Esophagus squamous epithelium (tissue), 5 donors: ENCODE data around the gene GPR75. TPM values are rescaled to one million over a fixed set of nuclear protein-coding genes. Genes with fewer than 3 reads are reported as not detected.
A peak's percentile ranks its signal among the peaks of the same experiment; 100 is the strongest.
"Not testable (repeated sequence)": the region's sequence is repeated elsewhere in the genome, so short reads cannot be mapped to it uniquely, and the experiment has no call there.

ENCODE experiments used
- DNase-seq: peaks from one replicate; lab custom pipeline; 2025; lab: John Stamatoyannopoulos, UW
- H3K27ac ChIP-seq, 4 donors: fragments of 200-600 bp; sonication (generic); one replicate each; pipeline ENCODE4 v1.5.1; 2016 to 2019; ENCODE audit warnings: mild to moderate bottlenecking in 1 of 4
- H3K27me3 ChIP-seq, 4 donors: fragments of 200-600 bp; sonication (generic); 1 replicate in 3 of 4; 2 replicates in 1 of 4; pipeline versions ENCODE4 v1.5.1 to v1.6.0; 2017 to 2021; ENCODE audit warnings: antibody characterized with exemption in 1 of 4
- H3K36me3 ChIP-seq, 3 donors: fragments of 200-600 bp; sonication (generic); one replicate each; pipeline ENCODE4 v1.5.1; 2016 to 2019
- H3K4me1 ChIP-seq, 3 donors: fragments of 200-600 bp; sonication (generic); one replicate each; pipeline ENCODE4 v1.5.1; 2017 to 2019
- H3K4me3 ChIP-seq, 4 donors: fragments of 200-600 bp; sonication (generic); 1 replicate in 3 of 4; 2 replicates in 1 of 4; pipeline ENCODE4 v1.5.1; 2016 to 2019; ENCODE audit warnings: mild to moderate bottlenecking in 2 of 4, moderate library complexity in 1 of 4
- H3K9me3 ChIP-seq, 3 donors: fragments of 200-600 bp; sonication (generic); one replicate each; pipeline ENCODE4 v1.5.1; 2016 to 2019
- POLR2A ChIP-seq, 4 donors: fragments of 450-650 bp; IDR thresholded peaks; one replicate each; pipeline ENCODE4 v1.6.1; 2017; ENCODE audit warnings: antibody characterized with exemption in 4 of 4, mild to moderate bottlenecking in 4 of 4, moderate library complexity in 3 of 4
- WGBS, 2 donors: methylation state at CpG; one replicate each; pipeline ENCODE4 v1.1.5; 2018; 5-methylcytosine and 5-hydroxymethylcytosine counted together
- intact Hi-C: fragments of 100-400 bp; cut with DNase I; formaldehyde crosslinking; loops from one replicate; pipeline ENCODE4 v1.15.0; 2022
- total RNA-seq, 4 donors: library from RNA; depleted of rRNA; stranded (reverse); fragments of >200 nt; gene quantifications; one replicate each; pipeline ENCODE4 v1.1.0, GENCODE V29; 2016
- TF ChIP-seq, protein P1 (sequence below), 6 experiments: fragments of 450-650 bp in 4 of 6; fragments of 200-600 bp in 2 of 6; sonication (generic) in 2 of 6; IDR thresholded peaks; one replicate each; pipeline ENCODE4 v1.5.1; 2016 to 2019; ENCODE audit warnings: antibody characterized with exemption in 6 of 6, mild to moderate bottlenecking in 4 of 6, moderate library complexity in 4 of 6
- donor health status: DM: yes; HTN: yes; CAD: no.

GPR75 gene
- total RNA-seq, 4 donors from 2014 or later, result 1.1 to 3.8 (median 2.8) TPM

DNA sequence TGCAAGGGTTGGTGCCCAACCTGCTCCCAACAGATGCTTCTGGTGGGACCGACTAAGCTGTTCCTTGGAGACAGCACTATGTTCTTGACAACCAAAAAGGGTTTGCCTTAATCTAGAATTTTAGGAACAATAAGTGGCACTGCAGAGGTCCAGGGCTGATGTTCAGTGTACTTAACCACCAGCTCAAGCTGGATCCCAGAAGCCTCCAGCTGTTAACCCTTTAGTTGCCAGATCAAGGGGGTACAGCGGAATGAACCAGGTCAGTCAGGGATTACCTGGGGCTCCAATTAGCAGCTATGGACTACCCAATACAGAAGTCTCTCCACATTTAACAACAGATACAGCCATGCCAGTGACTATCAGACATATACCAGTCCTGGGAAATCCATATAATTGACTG is 3.5 kb downstream of the GPR75 start:
- H3K4me3 ChIP-seq, result no peak overlapping the region
- TF ChIP-seq, protein P1, sequence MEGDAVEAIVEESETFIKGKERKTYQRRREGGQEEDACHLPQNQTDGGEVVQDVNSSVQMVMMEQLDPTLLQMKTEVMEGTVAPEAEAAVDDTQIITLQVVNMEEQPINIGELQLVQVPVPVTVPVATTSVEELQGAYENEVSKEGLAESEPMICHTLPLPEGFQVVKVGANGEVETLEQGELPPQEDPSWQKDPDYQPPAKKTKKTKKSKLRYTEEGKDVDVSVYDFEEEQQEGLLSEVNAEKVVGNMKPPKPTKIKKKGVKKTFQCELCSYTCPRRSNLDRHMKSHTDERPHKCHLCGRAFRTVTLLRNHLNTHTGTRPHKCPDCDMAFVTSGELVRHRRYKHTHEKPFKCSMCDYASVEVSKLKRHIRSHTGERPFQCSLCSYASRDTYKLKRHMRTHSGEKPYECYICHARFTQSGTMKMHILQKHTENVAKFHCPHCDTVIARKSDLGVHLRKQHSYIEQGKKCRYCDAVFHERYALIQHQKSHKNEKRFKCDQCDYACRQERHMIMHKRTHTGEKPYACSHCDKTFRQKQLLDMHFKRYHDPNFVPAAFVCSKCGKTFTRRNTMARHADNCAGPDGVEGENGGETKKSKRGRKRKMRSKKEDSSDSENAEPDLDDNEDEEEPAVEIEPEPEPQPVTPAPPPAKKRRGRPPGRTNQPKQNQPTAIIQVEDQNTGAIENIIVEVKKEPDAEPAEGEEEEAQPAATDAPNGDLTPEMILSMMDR (IDR thresholded peaks at IDR 0.05), result no peak
- no peak for TF ChIP-seq POLR2A (IDR thresholded peaks at IDR 0.05)
- 75 to 78% methylated on average over 2 of the region's 2 CpGs for WGBS, 2 donors
- H3K36me3 ChIP-seq, result peaks cover 0 to 26% (median 0%) of the 10 kb centered on the region in 3 donors
- intact Hi-C loops, result no loop called here
- H3K27me3 ChIP-seq, result no peaks in the 10 kb centered on the region
- H3K27ac ChIP-seq, result no peak overlapping the region
- DNase-seq, result no peak
- H3K9me3 ChIP-seq, result no peaks in the 10 kb centered on the region
- peaks cover 0 to 15% (median 6%) of the 10 kb centered on the region in 3 donors for H3K4me1 ChIP-seq

DNA sequence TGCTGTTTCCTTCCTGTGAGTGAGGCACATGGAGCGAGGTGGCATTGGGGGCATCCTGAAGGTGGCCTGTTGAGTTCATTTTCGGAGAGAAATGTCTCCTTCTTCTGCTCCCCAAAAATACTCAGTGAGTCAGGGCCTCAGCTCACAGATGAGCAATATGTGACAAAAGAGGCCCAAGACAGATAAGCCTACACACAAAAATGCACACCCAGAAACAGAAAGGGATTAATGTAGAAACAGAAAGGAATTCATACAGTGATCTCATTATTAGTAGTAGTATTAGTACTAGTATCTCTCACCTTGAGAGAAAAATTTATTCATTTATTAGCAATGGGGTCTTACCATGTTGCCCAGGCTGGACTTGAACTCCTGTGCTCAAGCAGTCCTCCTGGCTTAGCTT is 5.1 kb downstream of the GPR75 start:
- no peak overlapping the region for H3K27ac ChIP-seq
- WGBS, 2 donors, result 85 to 87% methylated on average over 2 of the region's 2 CpGs
- no peaks in the 10 kb centered on the region for H3K27me3 ChIP-seq
- intact Hi-C loops, result no loop called here
- H3K36me3 ChIP-seq, result peaks cover 0 to 21% (median 0%) of the 10 kb centered on the region in 3 donors
- no peaks in the 10 kb centered on the region for H3K9me3 ChIP-seq
- no peak for DNase-seq
- TF ChIP-seq, protein P1 (IDR thresholded peaks at IDR 0.05), result no peak
- TF ChIP-seq POLR2A (IDR thresholded peaks at IDR 0.05), result no peak
- H3K4me1 ChIP-seq, result peaks cover 0 to 8% (median 4%) of the 10 kb centered on the region in 3 donors
- no peak overlapping the region for H3K4me3 ChIP-seq

DNA sequence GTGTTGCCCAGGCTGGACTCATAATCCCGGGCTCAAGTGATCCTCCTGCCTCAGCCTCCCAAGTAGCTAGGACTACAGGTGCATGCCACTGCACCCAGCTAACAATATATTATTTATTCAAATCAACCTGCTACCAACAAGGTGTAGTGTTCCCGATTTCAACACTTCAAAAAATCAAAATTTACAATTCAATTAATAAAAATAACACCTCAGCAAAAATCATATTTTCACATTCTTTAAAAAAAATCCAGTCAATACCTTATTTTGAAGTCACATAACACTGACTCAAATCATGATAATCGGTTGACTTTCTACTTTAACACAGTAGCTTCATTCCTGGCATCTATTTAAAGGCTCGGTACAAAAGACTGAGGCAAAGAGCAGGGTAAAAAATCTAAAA is 7.2 kb downstream of the GPR75 start:
- H3K27me3 ChIP-seq, result no peaks in the 10 kb centered on the region
- no peaks in the 10 kb centered on the region for H3K9me3 ChIP-seq
- intact Hi-C loops, result no loop called here
- H3K4me3 ChIP-seq, result no peak overlapping the region
- TF ChIP-seq POLR2A (IDR thresholded peaks at IDR 0.05), result no peak
- TF ChIP-seq, protein P1 (IDR thresholded peaks at IDR 0.05), result no peak
- DNase-seq, result no peak
- peaks cover 0 to 24% (median 0%) of the 10 kb centered on the region in 3 donors for H3K36me3 ChIP-seq
- WGBS, 2 donors, result 77 to 93% methylated on average over 4 of the region's 4 CpGs
- peaks cover 0 to 5% (median 0%) of the 10 kb centered on the region in 3 donors for H3K4me1 ChIP-seq
- H3K27ac ChIP-seq, result no peak overlapping the region

DNA sequence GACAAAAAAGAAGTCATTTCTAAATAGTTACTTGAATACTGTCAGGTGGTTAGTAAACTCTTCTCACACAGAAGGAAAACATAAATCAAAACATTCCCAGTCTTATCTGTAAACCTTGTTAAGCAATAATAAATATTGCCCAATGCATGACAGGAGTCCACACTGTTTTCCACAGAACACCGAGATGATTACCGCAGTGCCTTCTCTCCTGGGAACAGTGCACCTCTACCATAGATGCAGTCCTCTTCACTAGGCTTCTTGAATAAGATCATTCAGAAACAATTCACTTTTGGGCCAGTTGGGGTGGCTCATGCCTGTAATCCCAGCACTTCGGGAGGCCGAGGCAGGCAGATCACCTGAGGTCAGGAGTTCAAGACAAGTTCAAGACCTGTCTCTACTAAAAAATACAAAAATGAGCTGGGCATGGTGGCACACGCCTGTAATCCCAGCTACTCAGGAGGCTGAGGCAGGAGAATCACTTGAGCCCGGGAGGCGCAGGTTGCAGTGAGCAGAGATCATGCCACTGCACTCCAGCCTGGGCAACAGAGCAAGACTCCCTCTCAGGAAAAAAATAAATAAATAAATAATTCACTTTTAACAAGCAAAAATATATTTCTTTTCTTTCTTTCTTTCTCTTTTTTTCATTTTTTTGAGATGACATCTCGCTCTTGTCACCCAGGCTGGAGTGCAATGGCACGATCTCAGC is 8.6 kb downstream of the GPR75 start:
- peaks cover 0 to 25% (median 0%) of the 10 kb centered on the region in 3 donors for H3K36me3 ChIP-seq
- WGBS, 2 donors, result 90 to 92% methylated on average over 7 to 9 of the region's 9 CpGs
- H3K4me1 ChIP-seq, H3K9me3 ChIP-seq, H3K4me3 ChIP-seq, H3K27me3 ChIP-seq, H3K27ac ChIP-seq, intact Hi-C loops, DNase-seq: not testable (repeated sequence)

DNA sequence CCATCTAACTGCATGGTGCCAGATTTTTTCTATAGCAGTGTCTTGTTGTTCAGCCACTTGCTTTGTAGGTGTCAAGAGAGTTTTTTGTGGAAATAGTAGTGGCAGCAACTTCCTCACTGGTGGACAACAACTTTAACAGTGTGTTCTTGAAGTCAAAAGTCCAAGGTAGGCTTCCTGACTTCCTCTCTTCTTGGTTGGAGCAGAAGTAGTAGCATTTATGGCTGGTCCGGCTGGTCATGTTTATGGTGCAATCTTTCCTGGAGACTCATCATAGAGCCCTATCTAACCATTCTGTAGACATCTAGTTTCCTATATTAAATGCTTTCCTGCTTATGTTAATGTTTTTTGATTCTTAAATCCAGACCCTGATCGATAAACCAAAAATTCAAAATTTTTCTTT is 11.7 kb downstream of the GPR75 start:
- Histone ChIP-seq H3K36me3 (peaks cover 0 to 9% (median 0%) of the 10 kb centered on the region in 3 donors), H3K27ac (peak overlapping the region in 1 of 4 donors; percentile 36), H3K9me3 (no peaks in the 10 kb centered on the region), H3K27me3 (no peaks in the 10 kb centered on the region), H3K4me3 (no peak overlapping the region), H3K4me1 (peaks cover 0 to 9% (median 0%) of the 10 kb centered on the region in 3 donors)
- TF ChIP-seq, protein P1 (IDR thresholded peaks at IDR 0.05), result no peak
- no peak for TF ChIP-seq POLR2A (IDR thresholded peaks at IDR 0.05)
- WGBS, 2 donors, result 80 to 82% methylated on average over 2 of the region's 2 CpGs
- DNase-seq, result no peak
- intact Hi-C loops, result no loop called here
